GM21576 (cell line): ENCODE measurements around the gene FSD1L.
A peak's percentile ranks its signal among the peaks of the same experiment; 100 is the strongest.
"Not testable (repeated sequence)": the region's sequence is repeated elsewhere in the genome, so short reads cannot be mapped to it uniquely, and the experiment has no call there.

Experiments used
- ATAC-seq: cut with Tn5 transposase; IDR thresholded peaks from one replicate; pipeline ENCODE4 v1.9.1; 2021; ENCODE audit warnings: mild to moderate bottlenecking, moderate library complexity; ENCODE audit not compliant: unreplicated experiment

The FSD1L gene

DNA sequence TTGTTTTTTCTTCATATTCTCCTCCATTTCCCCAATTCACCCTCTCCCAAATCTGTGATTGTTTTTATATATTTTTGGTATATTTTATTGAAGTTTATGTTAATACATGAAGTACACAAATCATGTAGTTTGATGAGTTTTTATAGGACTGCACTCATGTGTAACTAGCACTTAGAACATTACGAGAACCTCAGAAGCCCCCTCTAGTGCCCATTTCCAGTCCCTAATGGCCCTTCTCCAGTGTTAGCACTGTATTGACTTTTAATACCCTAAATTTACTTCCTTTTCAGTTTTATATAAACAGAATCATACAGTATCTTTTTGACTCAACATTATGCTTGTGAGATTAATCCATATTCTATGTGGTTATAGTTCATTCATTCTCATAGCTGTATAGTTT lies 91.6 kb downstream of the FSD1L start:
- ATAC-seq, result no peak

DNA sequence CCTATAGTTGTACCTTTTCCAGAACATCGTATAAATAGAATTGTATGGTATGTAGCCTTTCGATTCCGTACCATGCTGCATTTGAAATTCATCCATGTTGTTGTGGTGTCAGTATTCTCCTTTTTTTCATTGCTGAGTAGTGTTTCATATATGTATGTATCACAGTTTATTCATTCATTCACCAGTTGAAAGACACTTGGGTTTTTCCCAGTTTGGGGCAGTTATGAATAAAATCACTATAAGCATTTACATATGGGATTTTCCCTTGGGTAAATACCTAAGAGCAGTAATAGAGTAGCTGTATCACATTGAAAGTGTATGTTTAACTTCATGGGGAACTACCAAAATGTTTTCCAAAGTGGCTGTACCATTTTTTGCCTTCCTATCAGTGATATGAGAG lies 94.0 kb downstream of the FSD1L start:
- peak; percentile 89 for ATAC-seq

DNA sequence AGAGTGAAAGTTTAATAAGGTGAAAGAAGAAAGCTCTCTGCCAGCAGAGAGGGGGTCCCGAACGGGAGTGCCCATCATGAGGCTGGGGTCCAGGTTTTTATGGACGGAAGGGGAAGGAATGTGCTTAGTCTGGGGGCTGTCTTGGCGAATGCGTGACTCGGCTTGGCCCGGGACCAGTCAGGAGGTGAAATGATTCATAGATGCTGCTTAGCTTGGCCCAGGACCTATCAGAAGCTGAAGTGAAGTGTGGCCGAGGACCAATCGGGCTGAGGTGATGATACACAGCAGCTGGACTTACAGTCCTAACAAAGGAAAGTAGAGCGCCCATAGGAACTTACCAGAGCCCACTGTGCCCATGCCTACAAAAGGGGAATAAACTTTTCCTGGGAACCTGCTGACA lies 106.2 kb downstream of the FSD1L start:
- ATAC-seq, result no peak

DNA sequence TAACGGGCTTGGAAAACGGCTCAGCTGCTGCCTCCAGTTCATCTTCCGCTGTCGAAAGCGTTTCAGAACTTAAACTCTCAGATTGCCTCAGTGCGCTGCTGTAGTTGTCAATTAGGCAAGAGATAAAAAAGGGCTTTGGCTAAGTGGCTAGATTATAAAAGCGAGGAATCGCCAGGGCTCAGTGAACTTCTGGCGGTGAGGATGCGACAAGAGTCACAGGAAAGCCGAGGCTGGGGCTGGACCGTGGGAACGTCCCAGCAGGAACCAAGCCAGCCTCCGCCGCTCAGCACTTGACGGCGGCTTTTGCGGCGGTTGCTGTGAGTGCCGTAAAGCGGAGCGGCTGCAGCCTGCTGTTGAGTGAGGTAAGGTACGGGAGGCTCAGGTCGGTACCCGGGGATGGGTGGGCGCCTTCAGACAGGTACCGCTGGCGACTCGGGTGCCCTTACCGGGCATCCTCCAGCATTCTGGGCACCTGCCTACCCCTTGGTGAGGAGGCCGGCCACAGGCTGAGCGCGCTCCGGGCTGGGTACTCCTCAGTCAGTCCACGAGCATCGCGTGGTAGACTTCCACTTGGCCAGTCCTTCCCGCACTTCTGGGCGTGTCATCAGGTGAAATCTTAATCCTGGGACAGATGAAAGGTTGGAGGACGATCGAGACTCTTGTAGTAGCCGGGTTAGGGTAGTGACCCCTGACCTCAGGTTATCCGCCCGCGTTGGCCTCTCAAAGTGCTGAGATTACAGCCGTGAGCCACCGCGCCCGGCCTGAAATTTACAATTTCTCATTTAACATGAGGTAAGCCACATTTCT lies 110.2 kb downstream of the FSD1L start, which contains the start of gene FKTN:
Gene FKTN (plus strand): TSS at position 328 of the 807 bp plus-strand sequence. CDS start 16,902 bp downstream, outside the sequence.
- ATAC-seq, result peak; percentile 96

GRCh38 chr9:105572455-105572854 lies 124.6 kb downstream of the FSD1L start:
- ATAC-seq, result no peak

GRCh38 chr9:105579952-105580351 lies 132.1 kb downstream of the FSD1L start:
- not testable (repeated sequence) for ATAC-seq

GRCh38 chr9:105581550-105581949 lies 133.7 kb downstream of the FSD1L start:
- ATAC-seq, result not testable (repeated sequence)

DNA sequence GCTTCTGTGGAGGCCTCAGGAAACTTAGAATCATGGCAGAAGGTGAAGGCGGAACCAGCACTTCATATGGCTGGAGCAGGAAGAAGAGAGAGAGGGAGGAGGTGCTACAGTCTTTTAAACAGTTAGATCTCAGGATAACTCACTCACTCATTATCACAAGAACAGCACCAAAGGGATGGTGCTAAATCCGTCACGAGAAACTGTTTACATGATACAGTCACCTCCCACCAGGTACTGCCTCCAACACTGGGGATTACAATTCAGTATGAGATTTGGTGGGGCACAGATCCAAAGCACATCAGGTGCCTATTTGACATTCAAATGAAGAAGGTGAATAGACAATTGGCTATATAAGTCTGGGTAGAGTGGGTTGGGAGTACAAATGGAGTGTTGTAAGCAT lies 145.3 kb downstream of the FSD1L start:
- ATAC-seq, result no peak
